CD14-positive monocyte (primary cell): ENCODE data around the gene SYP. TPM values are rescaled to one million over a fixed set of nuclear protein-coding genes. Genes with fewer than 3 reads are reported as not detected.
A peak's percentile ranks its signal among the peaks of the same experiment; 100 is the strongest.

ENCODE experiments used
- DNase-seq, 3 donors: peaks; one replicate each; pipeline ENCODE4 v3.0.0-alpha.2; 2011 to 2022
- H2AFZ ChIP-seq: 2 replicates; pipeline ENCODE4 v1.6.0; 2012; ENCODE audit warnings: mild to moderate bottlenecking, low read depth, low read length, inconsistent platforms; ENCODE audit not compliant: insufficient read depth, poor library complexity, severe bottlenecking
- H3K27ac ChIP-seq, 2 donors: 1 replicate in 1 of 2; 2 replicates in 1 of 2; pipeline ENCODE4 v1.5.1; 2012 to 2013; ENCODE audit warnings: low read length in 2 of 2, control low read depth in 1 of 2, inconsistent platforms in 1 of 2, low read depth in 1 of 2, mild to moderate bottlenecking in 1 of 2
- H3K27me3 ChIP-seq, 2 donors: one replicate each; pipeline versions ENCODE4 v1.6.0 to v1.6.1; 2011 to 2013; ENCODE audit warnings: low read length in 2 of 2; ENCODE audit not compliant: control insufficient read depth in 2 of 2, insufficient read depth in 2 of 2
- H3K36me3 ChIP-seq, 2 donors: replicated peaks in 1 of 2; 1 replicate in 1 of 2; 2 replicates in 1 of 2; pipeline versions ENCODE4 v1.5.1 to v1.6.1; 2012 to 2013; ENCODE audit warnings: low read length in 2 of 2, control low read depth in 1 of 2, inconsistent platforms in 1 of 2, mild to moderate bottlenecking in 1 of 2; ENCODE audit not compliant: insufficient read depth in 2 of 2, control insufficient read depth in 1 of 2
- H3K4me1 ChIP-seq, 2 donors: 1 replicate in 1 of 2; 2 replicates in 1 of 2; pipeline versions ENCODE4 v1.5.1 to v1.6.1; 2012 to 2013; ENCODE audit warnings: low read length in 2 of 2, control low read depth in 1 of 2, inconsistent platforms in 1 of 2, mild to moderate bottlenecking in 1 of 2, moderate library complexity in 1 of 2; ENCODE audit not compliant: insufficient read depth in 2 of 2, control insufficient read depth in 1 of 2
- H3K4me2 ChIP-seq: replicated peaks from 2 replicates; pipeline ENCODE3; 2012; ENCODE audit warnings: low read length, moderate library complexity, mild to moderate bottlenecking; ENCODE audit not compliant: poor library complexity, severe bottlenecking; ENCODE audit errors: extremely low read depth
- H3K4me3 ChIP-seq, 3 experiments: fragments of 200-600 bp in 1 of 3; sonication (generic) in 1 of 3; replicated peaks in 1 of 3; 1 replicate in 2 of 3; 2 replicates in 1 of 3; pipeline ENCODE4 v1.5.1; 2011 to 2013; ENCODE audit warnings: low read length in 3 of 3, mild to moderate bottlenecking in 3 of 3, control low read depth in 2 of 3, low read depth in 2 of 3, inconsistent platforms in 1 of 3, moderate library complexity in 1 of 3
- H3K79me2 ChIP-seq: 2 replicates; pipeline ENCODE4 v1.6.0; 2012; ENCODE audit warnings: mild to moderate bottlenecking, control low read depth, inconsistent platforms, low read length, moderate library complexity; ENCODE audit not compliant: insufficient read depth
- H3K9ac ChIP-seq: 2 replicates; pipeline ENCODE4 v1.6.0; 2017; ENCODE audit warnings: low read length, mild to moderate bottlenecking; ENCODE audit not compliant: insufficient read depth, poor library complexity, severe bottlenecking
- H3K9me3 ChIP-seq, 2 donors: replicated peaks in 1 of 2; 1 replicate in 1 of 2; 2 replicates in 1 of 2; pipeline versions ENCODE4 v1.5.1 to v1.6.1; 2012 to 2013; ENCODE audit warnings: low read length in 2 of 2, control low read depth in 1 of 2; ENCODE audit not compliant: control insufficient read depth in 1 of 2, insufficient read depth in 1 of 2
- H4K20me1 ChIP-seq: 2 replicates; pipeline ENCODE4 v1.6.0; 2012; ENCODE audit warnings: mild to moderate bottlenecking, low read length, control low read depth, moderate library complexity; ENCODE audit not compliant: insufficient read depth
- H3K27ac Mint-ChIP-seq, 7 donors: one replicate each; pipeline ENCODE4 v1.8.0; 2020; ENCODE audit warnings: mild to moderate bottlenecking in 7 of 7, mixed read lengths in 7 of 7, moderate library complexity in 6 of 7, inconsistent platforms in 2 of 7
- H3K27me3 Mint-ChIP-seq, 3 donors: one replicate each; pipeline ENCODE4 v1.8.0; 2021 to 2022; ENCODE audit warnings: low read depth in 3 of 3, mild to moderate bottlenecking in 3 of 3, mixed read lengths in 3 of 3, moderate library complexity in 3 of 3, inconsistent platforms in 1 of 3
- H3K36me3 Mint-ChIP-seq, 2 donors: one replicate each; pipeline ENCODE4 v1.8.0; 2020; ENCODE audit warnings: mixed read lengths in 2 of 2, inconsistent platforms in 1 of 2, mild to moderate bottlenecking in 1 of 2
- H3K4me1 Mint-ChIP-seq: one replicate; pipeline ENCODE4 v1.8.0; 2020; ENCODE audit warnings: mild to moderate bottlenecking, mixed read lengths
- H3K4me3 Mint-ChIP-seq, 2 donors: one replicate each; pipeline ENCODE4 v1.8.0; 2020; ENCODE audit warnings: mild to moderate bottlenecking in 2 of 2, mixed read lengths in 2 of 2, moderate library complexity in 1 of 2
- H3K9me3 Mint-ChIP-seq, 7 donors: one replicate each; pipeline ENCODE4 v1.8.0; 2020 to 2022; ENCODE audit warnings: mixed read lengths in 7 of 7, mild to moderate bottlenecking in 6 of 7, moderate library complexity in 6 of 7, inconsistent platforms in 2 of 7
- WGBS: methylation state at CpG from one replicate; pipeline ENCODE4 v1.1.5; 2013; ENCODE audit warnings: missing lambda C conversion rate; ENCODE audit not compliant: insufficient coverage; 5-methylcytosine and 5-hydroxymethylcytosine counted together
- intact Hi-C, 2 donors: fragments of 100-400 bp; cut with micrococcal nuclease; formaldehyde crosslinking; loops; one replicate each; pipeline versions ENCODE4 v1.15.0 to v1.15.1; 2023
- polyA plus RNA-seq, 3 donors: library from polyadenylated mRNA; depleted of rRNA in 1 of 3; unstranded in 2 of 3; stranded (reverse) in 1 of 3; fragments of 300-500 nt in 2 of 3; fragments of >200 nt in 1 of 3; fragmentation: Illumina TruSeq in 2 of 3; gene quantifications; 1 replicate in 2 of 3; 2 replicates in 1 of 3; pipeline ENCODE4 v1.2.3, GENCODE V29; 2012 to 2021
- TF ChIP-seq, protein P1 (sequence below): fragments of 200-600 bp; IDR thresholded peaks from one replicate; pipeline ENCODE4 v1.8.0; 2022; ENCODE audit warnings: antibody characterized with exemption, mild to moderate bottlenecking

SYP gene
- polyA plus RNA-seq, 3 donors = 0.27 to 0.69 (median 0.68) TPM

DNA sequence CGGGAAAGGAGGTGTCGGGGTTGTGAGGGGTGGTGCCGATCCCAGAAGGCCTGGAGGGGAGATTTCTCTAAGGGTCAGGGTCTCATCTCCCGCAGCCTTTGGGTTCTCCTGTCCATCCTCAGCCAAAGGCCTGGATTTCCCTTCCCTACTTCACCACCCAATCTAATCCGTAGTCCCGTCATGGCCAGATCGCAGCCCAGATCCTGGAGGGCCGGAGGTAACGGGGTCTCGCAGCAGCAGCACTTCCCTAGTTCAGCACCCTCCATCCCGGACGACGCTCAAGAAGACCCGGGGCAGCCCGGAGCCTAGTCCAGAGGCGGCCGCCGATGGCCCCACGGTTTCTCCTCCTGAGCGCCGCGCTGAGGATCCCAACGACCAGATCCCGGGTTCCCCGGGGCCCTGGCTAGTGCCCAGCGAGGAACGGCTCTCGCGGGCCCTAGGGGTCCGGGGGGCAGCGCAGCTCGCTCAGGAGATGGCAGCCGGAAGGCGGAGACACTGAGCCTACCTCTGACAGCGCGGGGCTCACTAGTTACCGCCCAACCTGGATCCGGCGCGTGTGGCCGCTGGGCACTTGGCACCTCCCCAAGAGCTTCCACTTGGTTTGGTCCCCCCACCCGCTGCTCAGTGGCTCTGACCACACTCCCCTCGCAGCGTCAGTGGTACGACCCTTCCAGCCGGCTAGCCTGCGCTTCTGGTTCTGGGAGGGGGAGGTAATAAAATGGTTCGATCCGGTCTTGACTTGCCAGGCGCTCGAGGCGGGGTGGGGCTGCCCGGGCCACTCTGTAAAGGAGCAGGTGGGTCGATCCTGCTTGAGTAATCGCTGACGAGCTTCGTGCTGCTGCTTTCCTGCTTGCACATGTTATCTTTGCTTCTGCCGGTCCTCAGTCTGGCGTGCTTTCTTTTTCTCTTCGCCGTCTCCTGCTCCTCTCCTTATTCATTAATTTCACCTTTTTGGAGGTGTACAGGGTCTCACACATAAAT is 33.8 kb downstream of the SYP start:
- Histone ChIP-seq H4K20me1 (no peaks in the 10 kb centered on the region), H2AFZ (peak overlapping the region; percentile 41), H3K27me3 (no peaks in the 10 kb centered on the region), H3K36me3 (no peaks in the 10 kb centered on the region), H3K27ac (peak overlapping the region; percentile 91 to 96), H3K79me2 (peaks cover 13% of the 10 kb centered on the region), H3K9me3 (no peaks in the 10 kb centered on the region), H3K4me3 (peak overlapping the region; percentile 11 to 69 (median 53)), H3K9ac (peak overlapping the region; percentile 83), H3K4me1 (peaks cover 56 to 62% of the 10 kb centered on the region in 2 donors), H3K4me2 (peak overlapping the region; percentile 76)
- DNase-seq = peak; percentile 85 to 89 (median 87)
- no peaks in the 10 kb centered on the region for H3K36me3 Mint-ChIP-seq
- peaks cover 53% of the 10 kb centered on the region for H3K4me1 Mint-ChIP-seq
- peak overlapping the region; percentile 95 to 99 (median 98) for H3K27ac Mint-ChIP-seq
- peak overlapping the region; percentile 79 to 92 for H3K4me3 Mint-ChIP-seq
- WGBS = 0% methylated on average over 36 of the region's 61 CpGs
- peaks cover 0 to 4% (median 0%) of the 10 kb centered on the region in 3 donors for H3K27me3 Mint-ChIP-seq
- TF ChIP-seq, protein P1, sequence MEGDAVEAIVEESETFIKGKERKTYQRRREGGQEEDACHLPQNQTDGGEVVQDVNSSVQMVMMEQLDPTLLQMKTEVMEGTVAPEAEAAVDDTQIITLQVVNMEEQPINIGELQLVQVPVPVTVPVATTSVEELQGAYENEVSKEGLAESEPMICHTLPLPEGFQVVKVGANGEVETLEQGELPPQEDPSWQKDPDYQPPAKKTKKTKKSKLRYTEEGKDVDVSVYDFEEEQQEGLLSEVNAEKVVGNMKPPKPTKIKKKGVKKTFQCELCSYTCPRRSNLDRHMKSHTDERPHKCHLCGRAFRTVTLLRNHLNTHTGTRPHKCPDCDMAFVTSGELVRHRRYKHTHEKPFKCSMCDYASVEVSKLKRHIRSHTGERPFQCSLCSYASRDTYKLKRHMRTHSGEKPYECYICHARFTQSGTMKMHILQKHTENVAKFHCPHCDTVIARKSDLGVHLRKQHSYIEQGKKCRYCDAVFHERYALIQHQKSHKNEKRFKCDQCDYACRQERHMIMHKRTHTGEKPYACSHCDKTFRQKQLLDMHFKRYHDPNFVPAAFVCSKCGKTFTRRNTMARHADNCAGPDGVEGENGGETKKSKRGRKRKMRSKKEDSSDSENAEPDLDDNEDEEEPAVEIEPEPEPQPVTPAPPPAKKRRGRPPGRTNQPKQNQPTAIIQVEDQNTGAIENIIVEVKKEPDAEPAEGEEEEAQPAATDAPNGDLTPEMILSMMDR = peak; percentile 47
- intact Hi-C loops = no loop called here
- H3K9me3 Mint-ChIP-seq = peaks cover 0 to 41% (median 13%) of the 10 kb centered on the region in 7 donors

DNA sequence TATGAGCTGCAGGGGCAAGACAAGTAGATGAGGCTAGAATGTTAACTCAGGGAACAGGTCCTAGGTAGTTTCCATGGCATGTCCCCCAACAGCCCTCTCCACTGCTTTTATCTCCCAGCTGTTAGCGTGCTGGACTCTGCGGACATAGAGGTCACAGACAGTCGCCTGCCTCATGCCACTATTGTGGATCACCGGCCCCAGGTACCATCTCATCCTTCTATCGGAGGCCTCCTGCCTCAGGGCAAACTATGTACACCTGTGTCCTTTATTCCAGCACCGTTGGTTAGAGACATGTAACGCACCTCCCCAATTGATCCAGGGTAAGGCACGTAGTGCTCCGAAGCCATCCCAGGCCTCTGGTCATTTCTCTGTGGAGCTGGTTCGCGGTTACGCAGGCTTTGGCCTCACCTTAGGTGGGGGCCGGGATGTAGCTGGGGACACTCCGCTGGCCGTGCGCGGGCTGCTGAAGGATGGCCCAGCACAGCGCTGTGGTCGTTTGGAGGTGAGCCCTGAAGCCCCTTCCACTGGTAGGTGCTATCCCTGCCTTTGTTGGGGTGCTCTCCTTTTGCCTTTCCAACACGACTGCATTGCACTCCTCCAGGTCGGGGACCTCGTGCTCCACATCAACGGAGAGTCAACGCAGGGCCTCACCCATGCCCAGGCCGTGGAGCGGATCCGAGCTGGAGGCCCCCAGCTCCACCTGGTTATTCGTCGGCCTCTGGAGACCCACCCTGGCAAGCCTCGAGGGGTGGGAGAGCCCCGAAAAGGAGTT is 35.2 kb downstream of the SYP start:
- no peaks in the 10 kb centered on the region for H3K36me3 Mint-ChIP-seq
- Histone ChIP-seq H3K27ac (peak overlapping the region in 1 of 2 donors; percentile 81), H3K4me1 (peaks cover 52 to 56% of the 10 kb centered on the region in 2 donors), H3K4me3 (peak overlapping the region in 1 of 3 experiments; percentile 69), H4K20me1 (no peaks in the 10 kb centered on the region), H3K9me3 (no peaks in the 10 kb centered on the region), H3K9ac (no peak overlapping the region), H3K27me3 (no peaks in the 10 kb centered on the region), H3K36me3 (no peaks in the 10 kb centered on the region), H3K79me2 (peaks cover 13% of the 10 kb centered on the region), H3K4me2 (peak overlapping the region; percentile 76), H2AFZ (no peak overlapping the region)
- intact Hi-C loops = loop anchor here (1.0 to 5.0 kb wide), 2 partner anchors 8 to 42 kb away; partner anchors contain the start of gene GPKOW (in 2 of the 2)
- peaks cover 50% of the 10 kb centered on the region for H3K4me1 Mint-ChIP-seq
- 94% methylated on average over 12 of the region's 31 CpGs for WGBS
- peaks cover 0 to 31% (median 8%) of the 10 kb centered on the region in 7 donors for H3K9me3 Mint-ChIP-seq
- H3K27ac Mint-ChIP-seq = peak overlapping the region; percentile 46 to 99 (median 98)
- peaks cover 0 to 4% (median 0%) of the 10 kb centered on the region in 3 donors for H3K27me3 Mint-ChIP-seq
- TF ChIP-seq, protein P1 = no peak
- H3K4me3 Mint-ChIP-seq = no peak overlapping the region
- DNase-seq = no peak
